Panc1 (cell line): ENCODE measurements around the gene KLHDC1.

Source experiments
- POLR2AphosphoS5 ChIP-seq: IDR thresholded peaks from 2 replicates; pipeline ENCODE4 v1.6.1; 2012; ENCODE audit warnings: mild to moderate bottlenecking, low read depth, low read length, moderate library complexity
- SIN3A ChIP-seq: IDR thresholded peaks from 2 replicates; pipeline ENCODE4 v1.6.1; 2012; ENCODE audit warnings: low read depth, mild to moderate bottlenecking, low read length, moderate library complexity, borderline replicate concordance; ENCODE audit not compliant: insufficient read depth
- TF ChIP-seq, protein P1 (sequence below): fragments of 450-650 bp; IDR thresholded peaks from 2 replicates; pipeline ENCODE4 v1.5.1; 2017; ENCODE audit warnings: mild to moderate bottlenecking

DNA sequence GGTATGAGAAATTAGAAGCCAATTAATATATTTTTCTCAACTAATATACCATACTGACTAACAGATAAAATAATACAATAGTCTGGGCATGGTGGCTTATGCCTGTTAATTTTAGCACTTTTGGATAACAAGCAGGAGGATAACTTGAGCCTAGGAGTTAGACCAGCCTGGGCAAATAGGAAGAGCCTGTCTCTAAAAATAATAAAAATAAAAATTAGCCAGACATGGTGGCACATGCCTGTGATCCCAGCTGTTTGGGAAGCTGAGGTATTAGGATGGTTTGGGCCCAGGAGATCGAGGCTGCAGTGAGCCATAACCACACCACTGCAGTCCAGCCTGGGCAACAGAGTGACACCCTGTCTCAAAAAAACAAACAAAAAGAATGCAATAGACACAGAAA is 99.7 kb downstream of the KLHDC1 start:
- no peak for TF ChIP-seq POLR2AphosphoS5
- TF ChIP-seq SIN3A: no peak
- TF ChIP-seq, protein P1, sequence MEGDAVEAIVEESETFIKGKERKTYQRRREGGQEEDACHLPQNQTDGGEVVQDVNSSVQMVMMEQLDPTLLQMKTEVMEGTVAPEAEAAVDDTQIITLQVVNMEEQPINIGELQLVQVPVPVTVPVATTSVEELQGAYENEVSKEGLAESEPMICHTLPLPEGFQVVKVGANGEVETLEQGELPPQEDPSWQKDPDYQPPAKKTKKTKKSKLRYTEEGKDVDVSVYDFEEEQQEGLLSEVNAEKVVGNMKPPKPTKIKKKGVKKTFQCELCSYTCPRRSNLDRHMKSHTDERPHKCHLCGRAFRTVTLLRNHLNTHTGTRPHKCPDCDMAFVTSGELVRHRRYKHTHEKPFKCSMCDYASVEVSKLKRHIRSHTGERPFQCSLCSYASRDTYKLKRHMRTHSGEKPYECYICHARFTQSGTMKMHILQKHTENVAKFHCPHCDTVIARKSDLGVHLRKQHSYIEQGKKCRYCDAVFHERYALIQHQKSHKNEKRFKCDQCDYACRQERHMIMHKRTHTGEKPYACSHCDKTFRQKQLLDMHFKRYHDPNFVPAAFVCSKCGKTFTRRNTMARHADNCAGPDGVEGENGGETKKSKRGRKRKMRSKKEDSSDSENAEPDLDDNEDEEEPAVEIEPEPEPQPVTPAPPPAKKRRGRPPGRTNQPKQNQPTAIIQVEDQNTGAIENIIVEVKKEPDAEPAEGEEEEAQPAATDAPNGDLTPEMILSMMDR: no peak
